Measurements from ENCODE around the gene GLG1.

GRCh38 chr16:74641969-74642368, 35.1 kb upstream of the GLG1 start:
- TF ChIP-seq POLR2A (IDR thresholded peaks at IDR 0.05), result no peak
- no peak for TF ChIP-seq POLR2AphosphoS5 (IDR thresholded peaks at IDR 0.05)
- TF ChIP-seq CTCF (IDR thresholded peaks at IDR 0.05), result no peak

All from breast epithelium (tissue), 3 donors.